ENCODE data around the gene LRMDA.

GRCh38 chr10:75651417-75651816 lies 220.0 kb downstream of the LRMDA start:
- TF ChIP-seq CTCF (IDR thresholded peaks at IDR 0.05) (no peak), POLR2AphosphoS5 (IDR thresholded peaks at IDR 0.05) (no peak), POLR2A (IDR thresholded peaks at IDR 0.05) (no peak)

Data from sigmoid colon (tissue), 4 donors.